Lower leg skin (tissue), 3 donors: ENCODE data around the gene TNNC1.

Source experiments
- CTCF ChIP-seq, 3 donors: fragments of 450-650 bp; IDR thresholded peaks; one replicate each; pipeline ENCODE4 v1.5.1; 2016; ENCODE audit warnings: antibody characterized with exemption in 3 of 3, mild to moderate bottlenecking in 3 of 3, moderate library complexity in 2 of 3
- POLR2A ChIP-seq, 2 donors: fragments of 450-650 bp; IDR thresholded peaks; one replicate each; pipeline ENCODE4 v1.6.1; 2016 to 2017; ENCODE audit warnings: antibody characterized with exemption in 2 of 2, mild to moderate bottlenecking in 1 of 2, moderate library complexity in 1 of 2

- TF ChIP-seq CTCF (IDR thresholded peaks at IDR 0.05) (no peak), POLR2A (IDR thresholded peaks at IDR 0.05) (no peak)
Observed at GRCh38 chr3:52493232-52494017, 39.6 kb upstream of the TNNC1 start.
